Measurements from ENCODE around the gene RBMS1.

The RBMS1 gene

DNA sequence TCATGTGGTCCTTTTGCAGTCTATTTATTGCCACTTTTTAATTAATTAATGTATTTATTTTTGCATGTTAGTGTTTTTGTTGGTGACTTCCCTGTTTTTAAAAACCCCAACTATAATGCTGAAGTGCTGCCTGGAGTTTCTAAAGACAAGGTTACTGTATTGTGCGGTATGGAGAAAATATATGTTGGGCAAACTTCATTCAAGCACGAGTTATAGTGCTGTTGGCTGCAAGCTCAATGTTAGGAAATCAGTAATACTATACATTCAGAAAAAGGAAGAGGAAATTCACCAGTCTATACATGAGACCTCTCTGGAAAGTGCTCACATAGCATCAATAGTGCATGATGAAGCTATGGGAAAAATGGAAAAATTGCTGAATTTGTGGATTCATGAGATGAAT is 15.4 kb upstream of the RBMS1 start:
- intact Hi-C loops (cut with DNase I; ENCODE audit: low total_unique reads) = no loop called here
- Histone ChIP-seq H3K27ac (no peak overlapping the region), H3K27me3 (no peaks in the 10 kb centered on the region), H3K36me3 (no peaks in the 10 kb centered on the region), H3K4me1 (peaks cover 0 to 10% (median 6%) of the 10 kb centered on the region in 4 donors), H3K4me3 (no peak overlapping the region), H3K9me3 (no peaks in the 10 kb centered on the region)
- no peak for DNase-seq
- TF ChIP-seq, protein P1, sequence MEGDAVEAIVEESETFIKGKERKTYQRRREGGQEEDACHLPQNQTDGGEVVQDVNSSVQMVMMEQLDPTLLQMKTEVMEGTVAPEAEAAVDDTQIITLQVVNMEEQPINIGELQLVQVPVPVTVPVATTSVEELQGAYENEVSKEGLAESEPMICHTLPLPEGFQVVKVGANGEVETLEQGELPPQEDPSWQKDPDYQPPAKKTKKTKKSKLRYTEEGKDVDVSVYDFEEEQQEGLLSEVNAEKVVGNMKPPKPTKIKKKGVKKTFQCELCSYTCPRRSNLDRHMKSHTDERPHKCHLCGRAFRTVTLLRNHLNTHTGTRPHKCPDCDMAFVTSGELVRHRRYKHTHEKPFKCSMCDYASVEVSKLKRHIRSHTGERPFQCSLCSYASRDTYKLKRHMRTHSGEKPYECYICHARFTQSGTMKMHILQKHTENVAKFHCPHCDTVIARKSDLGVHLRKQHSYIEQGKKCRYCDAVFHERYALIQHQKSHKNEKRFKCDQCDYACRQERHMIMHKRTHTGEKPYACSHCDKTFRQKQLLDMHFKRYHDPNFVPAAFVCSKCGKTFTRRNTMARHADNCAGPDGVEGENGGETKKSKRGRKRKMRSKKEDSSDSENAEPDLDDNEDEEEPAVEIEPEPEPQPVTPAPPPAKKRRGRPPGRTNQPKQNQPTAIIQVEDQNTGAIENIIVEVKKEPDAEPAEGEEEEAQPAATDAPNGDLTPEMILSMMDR (IDR thresholded peaks at IDR 0.05) = no peak

DNA sequence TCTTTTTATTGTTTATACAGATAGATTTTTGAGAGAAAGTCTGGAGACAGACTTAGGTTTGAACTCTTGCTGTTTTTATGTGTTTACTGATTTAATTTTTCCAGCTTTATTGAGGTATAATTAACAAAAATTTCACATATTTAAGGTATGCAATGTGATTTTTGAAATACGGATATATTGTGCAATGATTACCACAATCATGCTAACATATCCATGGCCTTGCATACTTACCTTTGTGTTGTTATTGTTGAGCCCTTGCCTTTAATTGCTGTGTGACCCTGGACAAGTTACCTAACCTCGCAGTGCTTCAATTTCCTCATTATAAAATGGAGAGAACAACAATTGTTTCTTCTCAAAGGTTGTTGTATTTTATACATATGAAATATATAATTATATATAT is 13.9 kb upstream of the RBMS1 start:
- Histone ChIP-seq H3K4me3 (no peak overlapping the region), H3K36me3 (no peaks in the 10 kb centered on the region), H3K9me3 (no peaks in the 10 kb centered on the region), H3K4me1 (peaks cover 0 to 10% (median 6%) of the 10 kb centered on the region in 4 donors), H3K27ac (no peak overlapping the region), H3K27me3 (no peaks in the 10 kb centered on the region)
- TF ChIP-seq, protein P1 (IDR thresholded peaks at IDR 0.05) = no peak
- DNase-seq = no peak
- intact Hi-C loops (cut with DNase I; ENCODE audit: low total_unique reads) = no loop called here

- intact Hi-C loops (cut with DNase I; ENCODE audit: low total_unique reads) = no loop called here
These were observed 13.4 kb upstream of the RBMS1 start for GRCh38 chr2:160507046-160507407.

DNA sequence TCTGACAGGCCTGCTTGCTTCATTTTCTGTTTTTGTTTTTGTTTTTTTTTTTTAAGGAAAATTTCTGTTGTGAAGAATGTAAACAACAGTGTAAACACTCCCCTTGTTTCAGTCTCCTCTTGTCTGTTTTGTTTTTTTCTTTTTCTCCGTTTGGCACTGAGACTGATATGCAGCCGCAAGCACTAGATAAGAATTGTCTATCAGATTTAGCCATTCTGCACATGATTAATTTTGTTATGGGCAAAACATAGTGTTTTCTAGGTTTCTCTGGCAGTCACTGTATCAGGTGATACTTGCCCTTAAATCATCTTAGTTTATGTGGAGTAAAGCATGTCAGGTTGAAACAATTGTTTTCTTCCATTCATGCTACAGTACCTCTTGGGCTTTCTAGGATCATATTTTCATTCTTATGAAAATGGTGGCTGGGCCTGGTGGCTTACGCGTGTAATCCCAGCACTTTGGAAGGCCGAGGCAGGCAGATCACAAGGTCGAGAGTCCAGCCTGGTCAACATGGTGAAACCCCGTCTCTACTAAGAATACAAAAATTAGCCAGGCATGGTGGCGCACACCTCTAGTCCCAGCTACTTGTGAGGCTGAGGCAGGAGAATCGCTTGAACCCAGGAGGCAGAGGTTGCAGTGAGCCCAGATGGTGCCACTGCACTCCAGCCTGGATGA is 12.9 kb upstream of the RBMS1 start:
- TF ChIP-seq, protein P1 (IDR thresholded peaks at IDR 0.05) = no peak
- Histone ChIP-seq H3K27me3 (no peaks in the 10 kb centered on the region), H3K4me1 (peaks cover 0 to 10% (median 6%) of the 10 kb centered on the region in 4 donors), H3K27ac (no peak overlapping the region), H3K4me3 (no peak overlapping the region), H3K36me3 (no peaks in the 10 kb centered on the region), H3K9me3 (no peaks in the 10 kb centered on the region)
- intact Hi-C loops (cut with DNase I; ENCODE audit: low total_unique reads) = no loop called here
- no peak for DNase-seq

More at GRCh38 chr2:160507046-160507407, 13.4 kb upstream of the RBMS1 start:
- DNase-seq = no peak
- H3K27me3 ChIP-seq = no peaks in the 10 kb centered on the region
- TF ChIP-seq, protein P1 (IDR thresholded peaks at IDR 0.05) = no peak
- no peaks in the 10 kb centered on the region for H3K36me3 ChIP-seq
- H3K4me3 ChIP-seq = no peak overlapping the region
- H3K4me1 ChIP-seq = peaks cover 0 to 10% (median 6%) of the 10 kb centered on the region in 4 donors
- H3K9me3 ChIP-seq = no peaks in the 10 kb centered on the region
- no peak overlapping the region for H3K27ac ChIP-seq

DNA sequence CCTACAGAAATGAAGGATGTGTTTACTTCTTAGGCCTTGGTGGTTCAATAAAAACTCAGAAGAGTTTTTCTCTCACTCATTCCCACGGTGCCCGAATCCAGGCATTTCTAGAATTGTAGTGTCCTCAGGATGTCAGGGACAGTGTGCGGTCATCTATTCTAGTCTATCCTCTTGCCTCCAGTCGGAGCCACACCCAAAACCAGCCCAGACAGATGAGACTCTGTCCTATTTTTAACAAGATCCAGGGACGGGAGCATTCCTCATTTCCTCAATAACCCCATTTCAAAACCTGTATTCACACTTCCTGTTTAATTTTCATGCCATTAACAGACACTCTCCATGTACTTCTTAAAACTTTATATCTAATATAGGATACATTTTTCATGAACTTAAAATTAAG is 11.6 kb upstream of the RBMS1 start:
- TF ChIP-seq, protein P1 (IDR thresholded peaks at IDR 0.05) = no peak
- Histone ChIP-seq H3K27me3 (no peaks in the 10 kb centered on the region), H3K4me3 (no peak overlapping the region), H3K36me3 (no peaks in the 10 kb centered on the region), H3K4me1 (peaks cover 0 to 5% (median under 1%) of the 10 kb centered on the region in 4 donors), H3K9me3 (no peaks in the 10 kb centered on the region), H3K27ac (no peak overlapping the region)
- intact Hi-C loops (cut with DNase I; ENCODE audit: low total_unique reads) = no loop called here
- DNase-seq = no peak

Measured in tibial artery (tissue), 4 donors.